BE2C (cell line): ENCODE measurements around the gene ZBTB7B.

ENCODE experiments used
- DNase-seq: peaks from one replicate; pipeline ENCODE4 v3.0.0-alpha.2; 2020
- H3K27me3 ChIP-seq: fragments of 250-450 bp; sonication (Bioruptor Pico); 2 replicates; pipeline ENCODE4 v1.5.1; 2020; ENCODE audit warnings: mild to moderate bottlenecking
- H3K36me3 ChIP-seq: fragments of 250-450 bp; sonication (Bioruptor Pico); 2 replicates; pipeline ENCODE4 v1.5.1; 2020; ENCODE audit warnings: mild to moderate bottlenecking
- H3K4me1 ChIP-seq: fragments of 250-450 bp; sonication (Bioruptor Pico); 2 replicates; pipeline ENCODE4 v1.5.1; 2020
- H3K4me3 ChIP-seq: 2 replicates; pipeline ENCODE4 v1.5.1; 2011; ENCODE audit warnings: low read depth, low read length
- H3K9me3 ChIP-seq: fragments of 250-450 bp; sonication (Bioruptor Pico); 2 replicates; pipeline ENCODE4 v1.5.1; 2020
- TF ChIP-seq, protein P1 (sequence below): IDR thresholded peaks from 2 replicates; pipeline ENCODE4 v1.5.1; 2012; ENCODE audit warnings: mild to moderate bottlenecking, low read depth, low read length

Gene ZBTB7B

DNA sequence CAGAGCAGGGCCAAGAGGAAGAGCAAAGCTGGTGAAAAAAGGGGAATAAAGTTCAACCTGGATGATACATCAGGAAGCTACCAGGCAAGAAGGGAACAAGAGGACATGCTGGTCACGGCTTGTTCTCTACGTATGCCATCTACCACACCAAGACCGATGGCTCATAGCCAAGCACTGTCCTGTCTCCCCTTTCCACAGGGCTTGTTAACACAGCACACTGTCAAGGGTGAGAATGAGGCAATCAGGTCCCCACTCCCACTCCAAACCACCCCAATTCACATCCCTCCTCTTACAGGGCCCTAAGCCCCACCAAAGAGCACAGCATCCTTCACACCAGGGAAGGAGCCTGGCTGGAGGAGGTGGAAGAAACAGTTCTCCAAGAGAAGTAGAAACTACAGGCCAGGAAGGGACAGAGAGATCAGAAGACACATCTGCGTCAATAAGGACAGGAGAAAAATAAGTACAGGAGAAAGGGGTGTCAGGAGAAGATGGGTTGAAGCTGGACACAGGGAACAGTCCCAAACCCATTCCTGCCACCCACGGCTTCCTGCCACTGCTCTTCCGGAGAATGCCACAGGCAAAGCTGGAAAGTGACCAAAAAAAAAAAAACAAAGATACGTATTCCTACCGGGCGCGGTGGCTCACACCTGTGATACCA lies 31.1 kb upstream of the ZBTB7B start:
- no peak for DNase-seq
- Histone ChIP-seq H3K4me3 (peak overlapping the region; percentile 84), H3K4me1 (peaks cover 18% of the 10 kb centered on the region), H3K27me3 (no peaks in the 10 kb centered on the region), H3K9me3 (no peaks in the 10 kb centered on the region), H3K36me3 (peaks cover 21% of the 10 kb centered on the region)
- TF ChIP-seq, protein P1, sequence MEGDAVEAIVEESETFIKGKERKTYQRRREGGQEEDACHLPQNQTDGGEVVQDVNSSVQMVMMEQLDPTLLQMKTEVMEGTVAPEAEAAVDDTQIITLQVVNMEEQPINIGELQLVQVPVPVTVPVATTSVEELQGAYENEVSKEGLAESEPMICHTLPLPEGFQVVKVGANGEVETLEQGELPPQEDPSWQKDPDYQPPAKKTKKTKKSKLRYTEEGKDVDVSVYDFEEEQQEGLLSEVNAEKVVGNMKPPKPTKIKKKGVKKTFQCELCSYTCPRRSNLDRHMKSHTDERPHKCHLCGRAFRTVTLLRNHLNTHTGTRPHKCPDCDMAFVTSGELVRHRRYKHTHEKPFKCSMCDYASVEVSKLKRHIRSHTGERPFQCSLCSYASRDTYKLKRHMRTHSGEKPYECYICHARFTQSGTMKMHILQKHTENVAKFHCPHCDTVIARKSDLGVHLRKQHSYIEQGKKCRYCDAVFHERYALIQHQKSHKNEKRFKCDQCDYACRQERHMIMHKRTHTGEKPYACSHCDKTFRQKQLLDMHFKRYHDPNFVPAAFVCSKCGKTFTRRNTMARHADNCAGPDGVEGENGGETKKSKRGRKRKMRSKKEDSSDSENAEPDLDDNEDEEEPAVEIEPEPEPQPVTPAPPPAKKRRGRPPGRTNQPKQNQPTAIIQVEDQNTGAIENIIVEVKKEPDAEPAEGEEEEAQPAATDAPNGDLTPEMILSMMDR = no peak

DNA sequence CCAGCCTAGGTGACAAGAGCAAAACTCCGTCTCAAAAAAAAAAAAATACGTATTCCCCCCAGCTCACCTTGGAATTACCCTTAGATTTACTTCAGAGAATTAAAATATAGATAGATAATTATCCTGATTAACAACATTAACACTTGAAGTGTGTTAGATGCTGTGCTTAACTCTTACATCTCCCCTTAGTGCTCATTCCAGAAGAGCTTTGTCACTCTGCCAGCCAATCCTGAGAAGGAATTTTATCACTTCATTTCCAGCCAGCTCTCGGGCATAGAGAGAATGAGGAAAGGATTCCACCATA lies 30.4 kb upstream of the ZBTB7B start:
- Histone ChIP-seq H3K9me3 (no peaks in the 10 kb centered on the region), H3K4me3 (no peak overlapping the region), H3K4me1 (peaks cover 21% of the 10 kb centered on the region), H3K27me3 (no peaks in the 10 kb centered on the region), H3K36me3 (peaks cover 14% of the 10 kb centered on the region)
- TF ChIP-seq, protein P1 = no peak
- no peak for DNase-seq

DNA sequence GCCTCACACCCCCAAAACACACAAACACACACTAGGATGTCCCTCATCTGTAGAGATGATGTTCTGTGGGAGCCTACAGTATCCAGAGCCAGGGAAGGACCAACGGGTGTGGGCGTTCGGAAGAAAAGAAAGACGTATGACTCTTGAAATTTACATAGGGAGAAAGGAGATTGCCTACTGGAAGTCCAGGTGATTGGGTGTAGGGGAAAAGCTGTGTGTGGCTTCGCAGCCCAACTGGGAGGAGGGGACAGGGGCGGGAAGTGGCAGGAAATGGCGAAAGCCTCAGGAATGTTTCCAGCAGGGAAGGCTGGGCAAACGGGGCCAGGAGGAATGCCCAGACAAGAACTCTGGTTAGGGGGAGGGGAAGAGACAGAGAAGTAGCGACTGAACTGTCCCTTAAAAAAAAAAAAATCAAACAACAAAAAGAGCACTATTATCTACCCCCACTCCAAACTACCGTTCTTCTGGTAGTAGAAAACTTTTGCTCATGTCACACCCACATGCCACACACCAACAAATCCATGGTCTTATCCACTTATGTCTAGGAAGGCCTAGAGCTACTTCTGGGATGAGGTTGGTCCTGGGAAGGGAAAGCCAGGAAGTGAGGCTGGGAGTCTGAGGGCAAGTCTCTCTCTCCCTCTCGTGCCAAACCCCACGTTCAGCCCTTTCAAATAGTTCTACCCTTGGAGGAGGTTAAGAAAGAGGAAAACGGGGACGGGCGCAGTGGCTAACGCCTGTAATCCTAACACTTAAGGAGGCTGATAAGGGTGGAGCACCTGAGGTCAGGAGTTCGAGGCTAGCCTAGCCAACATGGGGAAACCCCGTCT lies 29.9 kb upstream of the ZBTB7B start:
- TF ChIP-seq, protein P1 = no peak
- Histone ChIP-seq H3K4me1 (peaks cover 27% of the 10 kb centered on the region), H3K36me3 (peaks cover 8% of the 10 kb centered on the region), H3K9me3 (no peaks in the 10 kb centered on the region), H3K27me3 (no peaks in the 10 kb centered on the region), H3K4me3 (peak overlapping the region; percentile 85; the same call in 1 of the 2 replicates)
- DNase-seq = no peak

DNA sequence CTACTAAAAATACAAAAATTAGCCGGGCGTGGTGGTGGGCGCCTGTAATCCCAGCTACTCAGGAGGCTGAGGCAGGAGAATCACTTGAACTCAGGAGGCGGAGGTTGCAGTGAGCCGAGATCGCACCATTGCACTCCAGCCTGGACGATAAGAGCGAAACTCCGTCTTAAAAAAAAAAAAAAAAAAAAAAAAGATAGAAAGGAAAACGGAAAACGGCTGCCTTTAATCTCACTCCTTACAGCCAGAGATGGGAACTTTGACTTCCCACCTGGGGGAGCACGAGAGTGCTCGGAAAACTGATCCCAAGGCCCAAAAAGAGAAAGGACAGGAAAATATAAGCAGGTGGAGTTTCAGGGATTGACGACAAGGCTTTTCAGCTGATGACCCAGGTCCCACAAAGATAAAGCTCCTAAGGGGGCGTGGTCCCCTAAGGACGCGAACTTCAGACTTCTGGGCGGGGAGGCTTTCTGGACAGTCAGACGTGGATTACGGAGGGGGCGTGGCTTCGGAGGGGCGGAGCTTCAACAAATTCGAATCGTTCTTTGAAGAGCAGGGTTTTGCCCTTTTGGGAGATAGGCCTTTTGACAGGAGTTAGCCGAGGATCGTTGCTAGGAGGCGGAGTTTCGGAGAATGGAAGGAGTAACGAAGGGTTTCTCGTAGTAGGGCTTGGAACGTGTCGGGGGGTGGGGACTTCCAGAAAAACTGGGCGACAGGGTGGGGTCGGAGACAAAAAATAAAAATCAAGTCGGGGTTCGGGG lies 29.1 kb upstream of the ZBTB7B start:
- TF ChIP-seq, protein P1 = peak; percentile 22; the same call in 1 of the 2 replicates
- H3K4me3 ChIP-seq = peak overlapping the region; percentile 85
- H3K36me3 ChIP-seq = no peaks in the 10 kb centered on the region; the same call in 1 of the 2 replicates
- peak; percentile 97 for DNase-seq
- H3K27me3 ChIP-seq = no peaks in the 10 kb centered on the region
- peaks cover 26% of the 10 kb centered on the region for H3K4me1 ChIP-seq
- H3K9me3 ChIP-seq = no peaks in the 10 kb centered on the region

DNA sequence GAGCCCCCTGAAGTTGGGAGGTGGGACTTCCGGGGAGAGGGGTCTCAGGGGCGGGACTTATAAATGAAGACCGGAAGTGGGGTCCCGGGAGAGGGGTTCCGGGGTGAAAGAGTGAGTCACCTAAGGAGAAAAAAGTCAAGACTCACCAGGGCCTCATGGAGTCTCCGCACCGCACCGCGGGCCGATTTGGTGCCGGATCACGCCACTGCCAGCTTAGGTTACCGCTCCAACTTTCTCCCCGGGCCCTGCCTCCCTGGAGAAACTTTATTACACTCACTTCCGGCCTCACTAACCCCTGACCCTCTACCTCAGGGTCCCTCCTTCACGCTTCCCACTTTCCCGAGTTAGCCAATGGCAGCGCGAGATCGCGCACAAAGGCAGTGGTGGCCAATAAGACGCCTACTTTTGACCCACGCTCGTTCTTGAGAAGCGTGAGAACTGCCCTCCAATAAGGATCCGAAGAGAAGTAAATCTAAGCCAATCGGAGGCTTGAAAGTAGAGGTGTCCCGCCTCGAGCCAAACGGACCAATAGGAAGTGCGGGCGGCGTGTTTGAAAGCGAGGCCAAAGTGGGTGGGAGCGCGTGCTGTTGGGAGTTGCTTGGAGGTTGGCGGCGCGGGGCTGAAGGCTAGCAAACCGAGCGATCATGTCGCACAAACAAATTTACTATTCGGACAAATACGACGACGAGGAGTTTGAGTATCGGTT lies 28.3 kb upstream of the ZBTB7B start, which contains the start of gene CKS1B:
Gene CKS1B, plus strand, starts transcription at position 580 of the 706 bp plus-strand sequence. Its CDS starts 65 bp downstream, at position 645.
- TF ChIP-seq, protein P1 = no peak
- Histone ChIP-seq H3K4me3 (peak within 1 kb of the TSS; percentile 85), H3K9me3 (no peaks in the 10 kb centered on the region), H3K4me1 (peaks cover 24% of the 10 kb centered on the region), H3K27me3 (no peaks in the 10 kb centered on the region), H3K36me3 (peaks cover 3% of the 10 kb centered on the region)
- DNase-seq = peak; percentile 98
